ENCODE results near the gene SLC38A1.

SLC38A1 gene

GRCh38 chr12:46265102-46265501, 3.7 kb downstream of the SLC38A1 start:
- DNase-seq (ENCODE audit: low spot score), result no peak
- TF ChIP-seq CTCF (IDR thresholded peaks at IDR 0.05), result no peak
- H3K4me3 ChIP-seq, result no peak overlapping the region
- H3K27ac ChIP-seq, result no peak overlapping the region

- no peak overlapping the region for H3K4me3 ChIP-seq
- DNase-seq (ENCODE audit: low spot score), result no peak
- H3K27ac ChIP-seq, result no peak overlapping the region
- TF ChIP-seq CTCF (IDR thresholded peaks at IDR 0.05), result no peak
Observed at GRCh38 chr12:46264057-46264456, 4.8 kb downstream of the SLC38A1 start.

- Histone ChIP-seq H3K27ac (no peak overlapping the region), H3K4me3 (no peak overlapping the region)
- DNase-seq (ENCODE audit: low spot score), result no peak
- no peak for TF ChIP-seq CTCF (IDR thresholded peaks at IDR 0.05)
Observed at GRCh38 chr12:46263140-46264016, 5.5 kb downstream of the SLC38A1 start.

- Histone ChIP-seq H3K4me3 (no peak overlapping the region), H3K27ac (no peak overlapping the region)
- no peak for TF ChIP-seq CTCF (IDR thresholded peaks at IDR 0.05)
- no peak for DNase-seq (ENCODE audit: low spot score)
Observed at GRCh38 chr12:46261646-46262045, 7.2 kb downstream of the SLC38A1 start.

- peak overlapping the region in 1 of 2 donors; percentile 28 for H3K27ac ChIP-seq
- H3K4me3 ChIP-seq, result no peak overlapping the region
- DNase-seq (ENCODE audit: low spot score), result no peak
- no peak for TF ChIP-seq CTCF (IDR thresholded peaks at IDR 0.05)
Observed at GRCh38 chr12:46260913-46261476, 7.8 kb downstream of the SLC38A1 start.

- Histone ChIP-seq H3K4me3 (no peak overlapping the region), H3K27ac (peak overlapping the region in 1 of 2 donors; percentile 53)
- TF ChIP-seq CTCF (IDR thresholded peaks at IDR 0.05), result no peak
- DNase-seq (ENCODE audit: low spot score), result no peak
Observed at GRCh38 chr12:46260124-46260912, 8.5 kb downstream of the SLC38A1 start.

Data from coronary artery (tissue), 2 donors.